Heart left ventricle (tissue), 13 donors: Measurements from ENCODE around the gene SMPD4.
"Not testable (repeated sequence)": the region's sequence is repeated elsewhere in the genome, so short reads cannot be mapped to it uniquely, and the experiment has no call there.

Experiments used
- CTCF ChIP-seq, 12 donors: fragments of 200-600 bp; sonication (generic) in 4 of 12; IDR thresholded peaks; one replicate each; pipeline versions ENCODE4 v1.5.0 to v1.8.0; 2018 to 2022; ENCODE audit warnings: antibody characterized with exemption in 12 of 12, mild to moderate bottlenecking in 5 of 12
- POLR2A ChIP-seq, 2 donors: fragments of 450-650 bp; IDR thresholded peaks; one replicate each; pipeline ENCODE4 v1.6.1; 2017; ENCODE audit warnings: antibody characterized with exemption in 2 of 2, mild to moderate bottlenecking in 2 of 2, moderate library complexity in 2 of 2
- donor health status: ischemic (EF 13 %, LVEDD 7.1; RV severe dilation, severe dysfunction).
- donor health status: DM: no; HTN: yes; CAD: no.
- donor health status: DM: no; HTN: no; CAD: no.
- donor health status: ischemic (EF 25% LVEDD 6.9; RV normal size, moderate dysfunction).
- donor health status: ischemic (EF 25% LVEDD 5.7; RV mildly dilated, moderate dysfunction).
- donor health status: ischemic (EF 35%, LVEDD 5.7; RV mildly dilated, moderate dysfunction).
- donor health status: nonischemic (EF 11% LVEDD 7.7; RV severe dilation, severe dysfunction).
- donor health status: DM: yes; HTN: yes; CAD: no.
- donor health status: PGD.
- donor health status: ischemic (EF 29% LVEDD 5.4; RV normal size, mild dysfunction).
- donor health status: nonischemic (EF 23%, LVEDD 6.1; RV moderate dilation, normal function).

- TF ChIP-seq CTCF, POLR2A (IDR thresholded peaks at IDR 0.05): not testable (repeated sequence)
Observed at GRCh38 chr2:130151145-130151512, 30.3 kb downstream of the SMPD4 start.
